GM21381 (cell line): ENCODE results near the gene IL36RN.

Source experiments
- ATAC-seq: cut with Tn5 transposase; IDR thresholded peaks from one replicate; pipeline ENCODE4 v1.9.1; 2021; ENCODE audit warnings: mild to moderate bottlenecking, moderate library complexity; ENCODE audit not compliant: unreplicated experiment

Gene IL36RN

DNA sequence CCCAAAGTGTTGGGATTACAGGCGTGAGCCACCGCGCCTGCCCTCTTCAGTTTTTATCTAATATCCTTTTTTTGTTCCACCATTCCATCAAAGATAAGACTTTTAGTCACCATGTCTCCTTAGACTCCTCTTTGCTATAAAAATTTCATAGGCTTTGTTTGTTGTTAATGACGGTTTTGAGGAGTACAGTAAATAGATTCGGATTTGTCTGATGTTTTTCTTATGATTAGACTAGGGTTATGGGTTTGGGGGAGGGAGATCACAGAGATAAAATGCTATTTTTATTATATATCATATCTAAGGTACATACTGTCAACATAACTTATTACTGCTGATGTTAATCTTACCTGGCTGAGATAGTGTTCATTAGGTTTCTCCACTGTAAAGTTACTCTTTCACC lies 12.5 kb upstream of the IL36RN start:
- ATAC-seq, result no peak

DNA sequence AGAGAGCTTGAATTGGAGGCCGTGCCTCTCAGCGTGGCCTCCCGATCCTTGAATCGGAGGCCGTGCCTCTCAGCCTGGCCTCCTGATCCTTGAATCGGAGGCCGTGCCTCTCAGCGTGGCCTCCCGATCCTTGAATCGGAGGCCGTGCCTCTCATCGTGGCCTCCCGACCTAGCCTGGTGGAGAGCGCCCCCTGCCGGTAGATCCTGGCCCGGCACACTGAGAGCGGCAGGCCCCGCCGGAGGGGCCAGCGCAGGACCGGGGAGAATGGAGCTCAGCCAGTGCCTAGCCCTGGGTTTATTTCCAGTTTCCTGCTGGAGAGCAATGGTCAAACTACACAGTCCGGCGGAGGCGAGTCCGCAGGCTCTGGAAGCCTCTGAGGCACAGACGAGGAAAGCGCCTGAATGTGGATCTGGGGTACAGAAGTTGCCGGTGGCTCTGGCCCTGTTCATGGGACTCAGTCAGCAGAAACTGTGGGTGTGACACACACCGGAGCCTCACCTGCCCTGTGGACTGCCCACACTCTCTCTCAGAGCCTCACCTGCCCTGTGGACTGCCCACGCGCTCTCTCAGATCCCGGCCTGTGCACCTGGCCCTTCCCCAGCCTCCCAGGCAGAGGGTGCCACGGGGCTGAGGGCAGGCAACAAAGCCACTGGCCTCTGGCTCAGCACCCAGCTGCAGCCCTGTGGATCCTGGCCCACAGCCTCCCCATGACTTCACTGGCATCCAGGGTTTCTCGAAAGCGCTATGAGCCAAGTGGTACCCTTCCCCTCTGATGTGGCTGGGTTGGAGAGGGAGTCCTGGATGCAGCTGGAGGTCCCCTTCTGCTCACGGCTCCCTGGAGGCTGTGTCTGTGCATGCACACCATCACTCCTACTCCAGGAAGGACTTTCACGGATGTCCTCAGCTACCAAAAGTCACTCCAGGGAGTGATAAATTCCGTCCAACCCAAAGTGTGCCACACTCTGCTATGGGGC lies 7.8 kb upstream of the IL36RN start:
- no peak for ATAC-seq

DNA sequence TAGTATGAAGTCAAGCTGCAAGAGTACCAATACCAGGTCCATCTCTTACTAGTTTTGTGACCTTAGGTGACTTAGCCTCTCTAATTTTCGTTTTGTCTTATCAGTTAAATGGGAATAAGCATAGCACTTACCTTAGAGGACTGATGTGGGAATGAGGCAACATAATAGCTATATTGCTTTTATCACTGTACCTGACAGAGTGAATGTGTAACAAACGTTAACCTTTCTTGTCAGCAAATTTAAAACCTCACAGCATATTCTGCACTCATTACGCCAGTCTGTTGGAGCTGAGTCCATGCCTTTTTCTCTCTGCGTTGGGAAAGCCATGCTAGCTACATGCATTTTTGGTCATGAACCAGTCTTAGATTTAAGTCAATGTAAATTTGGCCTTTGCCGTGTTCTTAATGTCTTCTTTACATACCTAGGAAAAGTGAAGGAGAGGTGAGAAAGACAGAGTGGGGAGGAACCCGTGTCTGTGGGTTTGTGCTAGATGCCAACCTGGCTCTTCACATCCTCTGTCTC lies 6.5 kb upstream of the IL36RN start, which contains the start of gene IL36B:
Gene IL36B, minus strand, starts transcription at position 472 of the 522 bp plus-strand sequence.
- no peak for ATAC-seq

DNA sequence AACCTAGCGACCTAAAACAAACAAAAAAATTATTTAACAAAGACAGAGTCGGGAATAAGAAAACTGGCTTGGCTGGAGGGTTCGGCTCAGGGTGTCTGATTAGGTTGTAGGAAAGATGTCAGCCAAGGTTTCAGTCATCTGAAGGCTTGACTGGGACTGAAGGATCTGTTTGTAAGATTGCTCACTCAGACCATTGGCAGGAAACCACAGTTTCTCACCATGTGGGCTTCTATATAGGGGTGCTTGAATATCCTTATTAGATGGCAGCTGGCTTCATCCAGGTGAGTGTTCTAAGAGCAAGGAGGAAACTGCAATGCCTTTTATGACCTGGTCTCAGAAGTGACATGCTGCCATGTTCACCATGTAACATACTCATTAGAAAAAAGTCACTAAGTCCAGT lies 5.3 kb upstream of the IL36RN start:
- no peak for ATAC-seq

DNA sequence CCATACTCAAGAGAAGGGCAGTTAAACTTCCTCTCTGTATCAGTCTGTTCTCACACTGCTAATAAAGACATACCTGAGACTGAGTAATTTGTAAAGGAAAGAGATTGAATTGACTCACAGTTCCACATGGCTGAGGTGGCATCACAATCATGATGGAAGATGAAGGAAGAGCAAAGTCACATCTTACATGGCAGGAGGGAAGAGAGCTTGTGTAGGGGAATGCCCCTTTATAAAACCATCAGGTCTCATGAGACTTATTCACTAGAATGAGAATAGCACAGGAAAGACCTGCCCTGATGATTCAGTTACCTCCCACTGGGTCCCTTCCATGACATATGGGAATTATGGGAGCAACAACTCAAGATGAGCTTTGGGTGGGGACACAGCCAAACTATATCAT lies 4.9 kb upstream of the IL36RN start:
- no peak for ATAC-seq

DNA sequence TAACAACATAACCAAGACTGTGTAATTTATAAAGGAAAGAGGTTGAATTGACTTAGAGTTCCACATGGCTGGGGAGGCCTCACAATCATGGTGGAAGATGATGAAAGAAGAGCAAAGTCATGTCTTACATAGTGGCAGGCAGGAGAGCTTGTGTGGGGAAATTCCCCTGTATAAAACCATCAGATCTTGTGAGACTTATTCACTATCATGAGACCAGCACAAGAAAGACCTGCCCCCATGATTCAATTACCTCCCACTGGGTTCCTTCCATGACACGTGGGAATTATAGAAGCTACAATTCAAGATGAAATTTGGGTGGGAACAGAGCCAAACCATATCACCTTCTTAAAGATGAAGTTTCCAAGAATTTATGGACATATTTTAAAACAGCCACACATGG lies 2.5 kb upstream of the IL36RN start:
- ATAC-seq, result no peak

DNA sequence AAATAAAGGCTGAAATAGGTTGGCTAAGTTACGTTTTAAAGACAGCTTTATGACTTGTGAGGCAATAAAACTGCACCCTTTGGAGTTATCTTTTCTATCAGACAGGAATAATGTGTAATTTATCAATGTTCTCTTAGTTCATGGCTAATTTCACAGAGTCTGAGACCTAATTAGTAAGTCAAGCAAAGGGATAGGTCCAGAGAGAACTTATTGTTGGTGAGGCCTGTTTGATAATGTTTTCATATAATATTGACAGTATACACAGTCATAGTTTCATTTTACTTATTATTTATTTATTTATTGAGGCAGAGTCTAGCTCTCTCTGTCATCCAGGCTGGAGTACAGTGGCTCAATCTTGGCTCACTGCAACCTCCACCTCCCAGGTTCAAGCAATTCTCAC lies 1.9 kb upstream of the IL36RN start:
- ATAC-seq, result no peak

DNA sequence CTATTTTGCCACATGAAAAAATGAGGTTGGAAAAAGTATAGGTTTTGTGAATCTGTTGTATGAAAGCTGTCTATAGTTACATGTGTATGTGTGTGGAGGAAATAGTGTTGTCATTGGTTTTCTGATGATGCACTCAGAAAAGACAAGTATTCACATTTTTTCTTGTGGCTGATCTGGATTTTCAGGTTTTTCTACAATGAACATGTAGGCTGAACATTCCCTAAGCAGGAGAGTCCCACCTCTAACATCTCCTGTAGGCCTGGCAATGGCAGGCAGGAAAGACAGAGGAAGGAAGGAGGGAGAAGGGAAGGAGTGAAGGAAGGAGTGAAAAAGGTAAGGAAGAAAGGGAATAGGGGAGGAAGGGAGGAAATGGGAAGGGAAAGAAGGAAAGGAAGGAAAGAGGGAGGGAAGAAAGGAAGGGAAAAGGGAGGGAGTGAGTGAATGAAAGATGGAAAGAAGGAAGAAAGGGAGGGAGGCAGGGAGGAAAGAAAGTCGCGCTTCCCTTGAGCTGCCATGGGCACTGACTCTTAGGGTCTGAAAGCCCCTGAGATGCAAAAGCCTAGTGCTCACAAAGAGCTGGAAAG lies 495 bp upstream of the IL36RN start:
- no peak for ATAC-seq

DNA sequence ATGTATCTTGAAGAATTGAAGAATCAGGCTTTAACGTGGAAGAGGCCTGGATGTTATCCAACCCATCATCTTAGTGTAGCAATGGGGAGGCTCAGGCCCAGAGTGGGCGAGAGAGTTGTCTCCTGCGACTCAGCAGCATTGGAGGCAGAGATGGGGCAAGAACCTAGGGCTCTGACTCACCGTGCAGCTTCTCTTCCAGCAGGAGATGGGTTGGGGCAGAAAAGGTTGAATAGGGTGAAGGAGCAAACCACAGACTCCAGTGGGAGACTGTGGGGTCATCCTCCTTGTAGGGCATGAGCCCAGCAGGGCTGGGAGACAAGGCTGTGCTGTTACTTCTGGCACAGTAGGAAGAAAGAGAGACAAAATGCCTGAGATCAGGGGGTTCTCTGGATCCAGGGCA lies 1.4 kb downstream of the IL36RN start:
- no peak for ATAC-seq

DNA sequence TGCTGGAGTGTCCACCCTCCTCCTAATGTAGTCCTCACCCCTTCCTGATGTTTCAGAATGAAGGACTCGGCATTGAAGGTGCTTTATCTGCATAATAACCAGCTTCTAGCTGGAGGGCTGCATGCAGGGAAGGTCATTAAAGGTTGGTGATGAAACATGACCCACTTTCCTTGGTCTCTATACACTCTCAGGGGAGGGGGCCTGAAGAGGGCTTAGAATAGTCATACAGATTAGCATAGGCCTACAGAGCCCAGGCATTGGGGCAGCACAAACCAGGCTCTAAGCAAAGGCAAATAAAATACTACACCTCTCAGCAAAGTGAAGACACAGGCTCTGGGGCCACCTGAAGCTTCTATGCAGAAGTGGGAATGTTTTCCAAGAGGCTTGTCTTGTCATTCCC lies 1.8 kb downstream of the IL36RN start:
- no peak for ATAC-seq

DNA sequence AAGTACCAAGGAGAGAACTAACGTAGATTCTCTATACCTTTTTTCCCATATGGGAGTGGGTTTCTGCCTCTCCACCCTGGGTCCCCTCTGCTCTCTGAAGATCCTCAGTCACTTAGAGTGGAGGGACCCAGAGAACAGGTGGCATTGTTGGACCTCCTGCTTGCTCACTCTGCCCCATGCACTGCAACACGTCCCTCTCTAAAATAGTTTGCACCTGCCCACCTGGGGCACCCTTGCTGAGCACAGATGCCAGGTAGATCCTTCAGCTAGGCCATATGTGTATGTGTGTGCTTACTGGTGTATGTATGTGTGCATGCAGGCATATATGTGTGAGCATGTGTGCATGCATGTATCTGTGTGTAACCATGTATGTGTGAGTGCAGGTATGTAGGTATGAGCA lies 2.2 kb downstream of the IL36RN start:
- ATAC-seq, result no peak

DNA sequence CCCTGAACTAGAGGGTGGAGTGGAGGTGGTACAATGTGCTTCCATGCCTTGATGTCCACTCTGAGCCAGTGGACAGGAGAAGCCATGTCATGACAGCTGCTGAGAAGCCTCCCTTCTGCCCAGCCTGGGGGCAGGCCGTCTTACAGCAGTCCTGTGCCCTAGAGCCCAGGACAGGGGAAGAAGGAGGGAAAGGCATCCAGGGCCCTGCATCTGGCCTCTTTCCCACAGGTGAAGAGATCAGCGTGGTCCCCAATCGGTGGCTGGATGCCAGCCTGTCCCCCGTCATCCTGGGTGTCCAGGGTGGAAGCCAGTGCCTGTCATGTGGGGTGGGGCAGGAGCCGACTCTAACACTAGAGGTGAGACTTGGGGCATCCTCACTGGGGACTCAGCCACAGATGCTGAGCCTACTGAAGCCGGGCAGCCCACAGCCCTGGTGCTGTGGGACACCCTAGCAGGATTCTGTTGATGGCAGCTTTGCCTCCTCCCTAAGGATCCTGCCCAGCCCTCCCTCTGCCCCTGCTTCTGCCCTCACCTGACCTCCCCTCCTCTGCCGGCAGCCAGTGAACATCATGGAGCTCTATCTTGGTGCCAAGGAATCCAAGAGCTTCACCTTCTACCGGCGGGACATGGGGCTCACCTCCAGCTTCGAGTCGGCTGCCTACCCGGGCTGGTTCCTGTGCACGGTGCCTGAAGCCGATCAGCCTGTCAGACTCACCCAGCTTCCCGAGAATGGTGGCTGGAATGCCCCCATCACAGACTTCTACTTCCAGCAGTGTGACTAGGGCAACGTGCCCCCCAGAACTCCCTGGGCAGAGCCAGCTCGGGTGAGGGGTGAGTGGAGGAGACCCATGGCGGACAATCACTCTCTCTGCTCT lies 3.1 kb downstream of the IL36RN start:
- ATAC-seq, result no peak

DNA sequence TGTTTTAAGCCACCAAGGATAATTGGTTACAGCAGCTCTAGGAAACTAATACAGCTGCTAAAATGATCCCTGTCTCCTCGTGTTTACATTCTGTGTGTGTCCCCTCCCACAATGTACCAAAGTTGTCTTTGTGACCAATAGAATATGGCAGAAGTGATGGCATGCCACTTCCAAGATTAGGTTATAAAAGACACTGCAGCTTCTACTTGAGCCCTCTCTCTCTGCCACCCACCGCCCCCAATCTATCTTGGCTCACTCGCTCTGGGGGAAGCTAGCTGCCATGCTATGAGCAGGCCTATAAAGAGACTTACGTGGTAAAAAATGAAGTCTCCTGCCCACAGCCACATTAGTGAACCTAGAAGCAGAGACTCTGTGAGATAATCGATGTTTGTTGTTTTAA lies 5.3 kb downstream of the IL36RN start:
- no peak for ATAC-seq

DNA sequence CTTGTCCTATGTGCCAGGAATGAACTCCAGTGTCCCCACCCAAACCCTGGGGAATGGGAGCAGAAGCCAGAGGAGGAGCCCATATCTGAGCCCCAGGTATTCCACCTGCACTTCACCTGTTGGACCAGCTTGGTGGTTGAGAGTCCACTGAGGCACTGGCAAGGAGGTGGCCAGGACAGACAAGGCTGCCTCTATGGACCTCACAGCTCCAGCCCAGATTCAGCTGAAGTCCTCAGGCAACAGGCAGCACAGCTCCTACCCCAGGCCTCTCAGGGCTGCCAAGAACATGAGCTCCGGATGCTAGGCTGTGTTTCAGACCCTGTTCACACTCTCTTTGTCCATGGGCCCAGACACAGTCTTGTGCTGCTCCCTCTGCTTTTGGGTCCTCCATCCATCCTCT lies 5.9 kb downstream of the IL36RN start:
- ATAC-seq, result no peak

DNA sequence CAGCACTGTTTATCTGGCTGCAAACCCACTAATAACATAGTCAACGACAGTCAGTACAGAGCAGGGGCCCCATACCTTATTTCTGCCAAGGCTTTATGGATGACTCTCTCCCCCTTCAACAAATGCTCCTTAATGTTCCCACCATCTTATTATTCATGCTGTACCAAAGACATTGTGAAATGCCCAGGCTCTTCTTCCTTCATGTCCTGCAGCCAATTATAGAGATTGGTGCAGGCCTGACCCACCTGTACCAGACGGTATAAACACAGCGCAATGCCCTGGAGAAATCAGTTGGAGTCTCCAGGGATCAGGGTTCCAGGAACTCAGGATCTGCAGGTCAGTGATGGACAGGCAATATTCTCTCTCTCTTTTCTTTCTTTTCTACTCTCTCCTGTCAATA lies 8.7 kb downstream of the IL36RN start, which contains the start of gene IL1F10:
Gene IL1F10, plus strand, starts transcription at position 290 of the 400 bp plus-strand sequence. CDS start 4,769 bp downstream, outside the sequence.
- no peak for ATAC-seq

DNA sequence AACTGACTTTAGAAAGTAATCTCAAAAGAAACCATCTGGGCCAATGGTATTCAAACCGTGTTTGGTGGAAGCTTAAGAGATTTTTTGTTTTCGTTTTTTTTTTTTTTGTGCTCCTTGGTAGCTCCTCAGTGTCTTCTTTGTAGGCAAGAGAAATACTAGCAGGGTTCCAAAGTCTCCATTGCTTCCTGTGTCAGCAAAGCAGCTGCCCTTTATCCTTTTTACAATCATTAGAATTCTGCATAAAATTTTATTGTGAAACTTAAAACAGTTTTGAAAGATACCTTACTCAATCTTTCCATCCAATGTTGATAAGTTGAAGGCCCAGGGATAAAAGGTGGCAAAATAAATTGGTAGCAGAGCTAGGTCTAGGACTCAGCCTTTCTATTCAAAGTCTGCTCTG lies 9.3 kb downstream of the IL36RN start:
- ATAC-seq, result no peak

DNA sequence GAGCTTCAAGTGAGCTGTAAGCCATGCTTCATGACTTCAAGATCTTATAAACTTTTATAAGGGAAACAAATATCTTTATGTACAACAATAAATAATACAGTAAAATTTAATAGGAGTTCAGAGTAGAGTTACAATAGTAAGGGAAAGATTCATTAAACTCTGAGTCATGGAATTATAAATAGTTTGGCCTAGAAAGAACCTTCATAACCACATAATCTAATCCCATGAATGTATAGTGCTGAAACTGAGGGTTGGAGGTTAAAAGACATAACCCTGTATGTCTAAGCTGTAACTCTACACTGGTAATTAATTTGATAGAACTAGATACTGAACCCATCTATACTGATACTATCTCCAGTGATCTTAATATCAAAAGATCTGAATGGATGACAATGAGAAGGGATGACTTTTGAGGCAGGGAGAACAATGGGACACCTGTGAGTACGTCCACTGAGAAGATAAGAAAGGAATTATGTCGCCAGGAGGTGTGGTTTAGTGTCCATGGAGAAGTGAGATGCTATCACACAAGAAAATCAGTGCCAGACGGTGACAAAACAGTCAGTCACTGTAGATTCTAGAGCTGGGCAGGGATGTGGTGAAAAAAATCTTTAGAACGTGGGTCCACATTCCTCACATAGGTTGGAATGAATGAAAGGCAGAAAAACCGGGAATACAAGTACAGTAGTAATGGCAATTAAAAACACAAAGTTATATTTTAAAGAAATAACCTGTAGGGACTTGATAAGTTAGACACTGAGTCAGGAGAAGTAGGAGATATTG lies 9.9 kb downstream of the IL36RN start:
- no peak for ATAC-seq

DNA sequence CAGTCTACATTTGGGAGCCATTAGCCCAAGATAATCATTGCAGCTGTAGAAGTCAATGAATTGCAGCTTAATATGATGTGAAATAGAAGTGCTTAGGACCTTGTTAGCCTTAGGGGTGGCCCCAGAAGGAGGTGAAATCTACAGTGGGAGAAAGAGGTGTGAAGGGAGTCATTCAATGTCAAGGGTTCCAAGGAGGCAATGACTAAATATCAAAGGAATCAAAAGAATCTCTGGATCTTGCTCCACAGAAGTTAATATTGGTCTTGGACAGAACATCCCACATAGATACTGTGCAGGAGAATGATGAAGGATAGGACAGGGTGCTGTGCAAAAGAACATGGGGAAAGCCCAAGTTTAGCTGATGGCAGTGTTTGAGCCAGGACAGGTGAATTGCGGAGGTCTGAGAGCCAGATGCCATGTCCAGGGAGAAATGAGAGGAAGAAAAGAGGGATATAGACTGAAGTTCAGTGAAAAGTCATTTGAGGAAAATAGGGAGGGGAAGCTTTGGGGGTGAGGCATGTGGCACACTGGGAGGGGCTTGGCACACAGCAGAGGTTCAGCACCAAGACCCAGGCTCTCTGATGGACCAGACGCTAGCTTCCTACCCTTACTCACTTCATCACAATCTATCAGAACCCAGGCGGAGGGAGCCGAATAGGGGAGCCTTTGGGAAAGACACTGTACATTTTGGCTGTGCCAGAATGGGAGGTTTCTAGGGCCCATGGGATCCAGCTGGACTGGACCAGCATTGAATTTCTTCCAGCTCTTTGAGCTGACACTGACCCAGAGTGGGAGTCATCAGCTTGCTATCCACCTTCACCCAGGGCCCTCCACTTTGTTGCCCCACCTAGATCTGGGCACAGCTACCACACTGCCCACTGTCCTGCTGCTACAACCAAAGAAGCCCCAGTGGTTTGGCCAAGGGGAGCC lies 10.9 kb downstream of the IL36RN start:
- no peak for ATAC-seq

DNA sequence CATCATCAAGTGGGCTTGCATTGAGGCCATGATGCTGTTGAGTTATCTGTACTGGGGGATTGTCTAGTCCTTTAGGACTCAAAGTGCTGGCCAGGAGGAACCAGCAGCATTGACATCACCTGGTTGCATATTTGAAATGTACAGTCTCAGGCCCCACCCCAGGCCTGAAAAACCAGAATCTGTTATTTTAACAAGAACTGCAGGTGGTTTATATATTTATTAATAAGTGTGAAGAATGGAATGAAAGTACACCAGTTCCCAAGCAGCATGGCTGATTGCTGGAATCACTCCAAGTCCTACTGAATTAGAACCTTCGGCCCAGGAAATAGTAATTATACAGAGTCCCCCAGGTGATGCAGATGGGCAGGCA lies 11.6 kb downstream of the IL36RN start:
- no peak for ATAC-seq
